PFSK-1 (cell line): ENCODE results near the gene TRMU.

Experiments
- FOXP2 ChIP-seq: optimal IDR thresholded peaks from 2 replicates; pipeline ENCODE3; 2011; ENCODE audit warnings: borderline replicate concordance, control low read depth, inconsistent platforms; ENCODE audit not compliant: insufficient read depth; ENCODE audit errors: extremely low read length, extremely low read depth
- POLR2AphosphoS5 ChIP-seq: IDR thresholded peaks from 2 replicates; pipeline ENCODE4 v1.6.1; 2012; ENCODE audit warnings: low read depth, mild to moderate bottlenecking, control low read depth, low read length, moderate library complexity
- REST ChIP-seq, 2 experiments: IDR thresholded peaks; 2 replicates each; pipeline versions ENCODE4 v1.6.1 to v1.8.0; 2011 to 2012; ENCODE audit warnings: low read depth in 2 of 2, low read length in 2 of 2, control low read depth in 1 of 2, inconsistent platforms in 1 of 2, mild to moderate bottlenecking in 1 of 2, moderate library complexity in 1 of 2; ENCODE audit not compliant: insufficient read depth in 1 of 2
- SIN3A ChIP-seq: IDR thresholded peaks from 2 replicates; pipeline ENCODE4 v1.6.1; 2012; ENCODE audit warnings: mild to moderate bottlenecking, low read length, moderate library complexity, borderline replicate concordance; ENCODE audit not compliant: insufficient read depth
- TAF1 ChIP-seq: IDR thresholded peaks from 2 replicates; pipeline ENCODE4 v1.6.1; 2012; ENCODE audit warnings: low read length, control low read depth, borderline replicate concordance; ENCODE audit not compliant: insufficient read depth

- TF ChIP-seq REST (IDR thresholded peaks at IDR 0.05; ENCODE audit: insufficient read depth in 1 of 2, low read depth in 2 of 2, low read length in 2 of 2) = no peak
- TF ChIP-seq TAF1 = no peak
- no peak for TF ChIP-seq POLR2AphosphoS5
- TF ChIP-seq FOXP2 = no peak
- no peak for TF ChIP-seq SIN3A
Observed at GRCh38 chr22:46340676-46341075, 5.2 kb downstream of the TRMU start.
